Activated CD8-positive, alpha-beta memory T cell treated with anti-CD3 and anti-CD28 coated beads for 36 hours (primary cell): ENCODE measurements around the gene ACCSL. TPM values are rescaled to one million over a fixed set of nuclear protein-coding genes. Genes with fewer than 3 reads are reported as not detected.

Experiments used
- CTCF ChIA-PET: fragments of 350-600 bp; sonication (Branson Sonifier 250); formaldehyde crosslinking; loops from one replicate; lab custom pipeline; 2021; ENCODE audit warnings: antibody characterized with exemption; lab: Charles Lee
- POLR2A ChIA-PET: fragments of 350-600 bp; sonication (Branson Sonifier 250); formaldehyde crosslinking; loops from one replicate; lab custom pipeline; 2021; ENCODE audit warnings: antibody characterized with exemption; lab: Charles Lee
- total RNA-seq, 2 experiments: library from RNA; stranded (reverse); gene quantifications; one replicate each; pipeline ENCODE4 v1.2.3, GENCODE V29; 2021

The ACCSL gene
- total RNA-seq, 2 experiments from 2014 or later: not detected

DNA sequence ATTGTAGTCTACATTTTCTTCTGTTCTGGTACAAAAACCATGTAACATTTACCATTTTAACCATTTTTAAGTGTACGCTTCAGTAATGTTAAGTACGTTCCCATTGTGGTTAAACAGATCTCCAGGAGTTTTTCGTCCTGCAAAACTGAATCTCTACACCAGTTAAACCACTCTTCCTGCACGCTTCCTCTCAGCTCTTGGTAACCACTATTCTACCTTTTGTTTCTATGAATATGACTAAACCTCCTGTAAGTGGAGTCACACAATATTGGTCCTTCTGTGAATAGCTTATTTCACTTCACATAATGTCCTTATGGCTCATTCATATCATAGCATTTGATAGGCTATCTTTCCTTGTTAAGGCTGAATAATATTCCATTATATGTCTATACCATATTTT lies 40.6 kb downstream of the ACCSL start:
- ChIA-PET POLR2A (no interaction called here), CTCF (interaction anchor here (0.5 to 1.1 kb wide), 3 partner anchors 16 to 222 kb away, joined by 3 to 4 read pairs (median 3); no protein-coding TSS in a partner anchor)

DNA sequence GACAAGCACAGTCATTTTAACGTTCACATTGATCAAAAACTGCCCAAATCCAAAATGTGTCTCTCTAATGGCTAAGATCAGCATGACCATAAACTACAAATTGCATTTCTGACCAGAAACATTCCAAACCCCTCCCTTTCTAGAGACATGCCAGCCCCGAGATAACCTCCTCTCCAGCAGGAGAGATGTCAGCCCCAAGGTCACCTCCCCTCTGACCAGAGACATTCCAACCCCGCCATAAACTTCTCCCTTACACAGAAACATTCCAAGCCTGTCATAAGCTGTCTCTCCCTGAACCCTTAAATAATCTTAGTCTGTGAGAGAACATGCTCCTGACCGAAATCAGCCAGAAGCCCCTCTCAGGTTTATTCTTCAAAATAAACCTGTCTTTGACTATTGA lies 41.1 kb downstream of the ACCSL start:
- POLR2A ChIA-PET: no interaction called here

DNA sequence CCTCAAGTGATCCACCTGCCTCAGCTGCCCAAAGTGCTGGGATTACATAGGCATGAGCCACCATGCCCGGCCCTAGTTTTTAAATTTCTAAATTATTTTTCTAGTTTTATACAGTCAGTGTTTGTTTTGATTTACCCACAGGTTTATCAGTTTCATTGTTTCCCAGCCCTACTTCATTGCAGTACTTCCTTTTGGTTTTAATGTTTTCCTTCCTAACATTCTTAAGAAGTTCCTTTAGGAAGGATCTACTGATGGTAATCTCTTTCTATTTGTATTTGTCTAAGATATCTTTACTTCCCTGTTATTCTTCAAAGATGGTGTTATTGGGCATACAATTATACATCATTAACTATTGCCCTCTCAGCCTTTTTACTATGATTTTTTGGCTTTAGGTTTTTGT lies 42.8 kb downstream of the ACCSL start:
- CTCF ChIA-PET: interaction anchor here (1.3 kb wide), 1 partner anchor 201 kb away, joined by 3 read pairs; no protein-coding TSS in a partner anchor
- POLR2A ChIA-PET: no interaction called here

More for the DNA sequence above, 41.1 kb downstream of the ACCSL start:
- CTCF ChIA-PET: no interaction called here

DNA sequence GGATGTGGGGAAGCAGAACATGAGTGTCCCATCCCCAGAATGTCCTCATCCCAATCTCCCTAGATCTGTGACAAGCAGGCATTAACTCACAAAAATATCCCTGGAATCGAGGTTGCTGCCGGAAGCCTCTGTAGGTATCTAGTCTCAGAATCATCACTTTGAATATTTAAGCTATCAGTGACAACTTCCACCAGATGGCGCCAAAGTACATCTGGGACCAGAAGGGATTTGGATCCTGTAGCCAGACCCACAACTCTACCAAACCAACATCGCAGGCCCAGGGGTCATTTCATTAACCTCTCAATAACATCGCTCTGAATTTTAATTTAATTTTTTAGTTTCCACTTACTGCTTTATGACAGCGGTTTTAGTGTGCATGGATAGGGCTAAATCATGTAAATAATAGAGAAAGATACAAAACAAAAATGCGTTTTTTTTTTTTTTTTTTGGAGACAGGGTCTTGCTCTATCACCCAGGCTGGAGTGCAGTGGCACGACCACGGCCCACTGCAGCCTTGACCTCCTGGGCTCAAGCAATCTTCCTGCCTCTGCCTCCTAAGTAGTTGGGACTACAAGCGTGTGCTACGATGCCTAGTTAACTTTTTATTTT lies 46.6 kb downstream of the ACCSL start:
- POLR2A ChIA-PET: interaction anchor here (1.3 kb wide), 1 partner anchor 12 kb away, joined by 3 read pairs; no protein-coding TSS in a partner anchor
- CTCF ChIA-PET: interaction anchor here (0.6 to 3.0 kb wide), 11 partner anchors 10 to 1267 kb away, joined by 3 to 35 read pairs (median 4); partner anchors contain the start of gene ACCS

DNA sequence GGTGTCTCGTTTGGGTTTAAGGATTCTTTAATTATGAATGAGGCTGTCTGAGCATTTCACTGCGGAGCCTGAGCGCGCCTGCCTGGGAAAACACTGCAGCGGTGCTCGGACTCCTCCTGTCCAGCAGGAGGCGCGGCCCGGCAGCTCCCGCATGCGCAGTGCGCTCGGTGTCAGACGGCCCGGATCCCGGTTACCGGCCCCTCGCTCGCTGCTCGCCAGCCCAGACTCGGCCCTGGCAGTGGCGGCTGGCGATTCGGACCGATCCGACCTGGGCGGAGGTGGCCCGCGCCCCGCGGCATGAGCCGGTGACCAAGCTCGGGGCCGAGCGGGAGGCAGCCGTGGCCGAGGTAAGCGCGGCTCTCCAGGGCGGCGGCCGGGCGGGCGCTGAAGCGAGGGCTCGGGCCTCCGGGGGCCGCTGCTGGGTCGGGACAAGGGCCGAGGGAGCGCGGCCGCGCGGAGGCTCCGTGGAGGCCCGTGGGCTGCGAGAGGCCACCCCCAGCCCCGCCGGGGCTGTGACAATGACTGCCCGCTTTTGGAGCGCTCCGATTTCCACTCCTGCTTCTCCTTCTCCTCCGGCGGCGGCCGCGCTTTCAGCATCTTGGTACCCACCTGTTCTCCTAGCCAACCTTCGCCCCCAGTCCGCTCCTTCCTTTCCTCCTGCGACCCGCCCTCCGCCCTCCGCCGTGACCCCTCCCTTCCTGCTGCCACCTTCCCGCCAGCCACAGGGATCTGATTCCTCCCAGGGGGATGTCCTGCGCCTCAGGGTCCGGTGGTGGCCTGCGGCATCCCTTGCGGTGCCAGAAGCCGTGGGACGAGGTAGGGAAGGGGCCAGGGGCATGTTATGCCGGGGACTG lies 48.0 kb downstream of the ACCSL start, which contains the start of gene EXT2:
TSS of gene EXT2 (plus strand) at position 173 of the 854 bp plus-strand sequence. CDS start 12,035 bp downstream, outside the sequence.
- ChIA-PET CTCF (interaction anchor here (0.7 to 3.0 kb wide), 14 partner anchors 9 to 207 kb away, joined by 3 to 35 read pairs (median 4); no protein-coding TSS in a partner anchor), POLR2A (interaction anchor here (1.3 kb wide), 1 partner anchor 13 kb away, joined by 3 read pairs; no protein-coding TSS in a partner anchor)

DNA sequence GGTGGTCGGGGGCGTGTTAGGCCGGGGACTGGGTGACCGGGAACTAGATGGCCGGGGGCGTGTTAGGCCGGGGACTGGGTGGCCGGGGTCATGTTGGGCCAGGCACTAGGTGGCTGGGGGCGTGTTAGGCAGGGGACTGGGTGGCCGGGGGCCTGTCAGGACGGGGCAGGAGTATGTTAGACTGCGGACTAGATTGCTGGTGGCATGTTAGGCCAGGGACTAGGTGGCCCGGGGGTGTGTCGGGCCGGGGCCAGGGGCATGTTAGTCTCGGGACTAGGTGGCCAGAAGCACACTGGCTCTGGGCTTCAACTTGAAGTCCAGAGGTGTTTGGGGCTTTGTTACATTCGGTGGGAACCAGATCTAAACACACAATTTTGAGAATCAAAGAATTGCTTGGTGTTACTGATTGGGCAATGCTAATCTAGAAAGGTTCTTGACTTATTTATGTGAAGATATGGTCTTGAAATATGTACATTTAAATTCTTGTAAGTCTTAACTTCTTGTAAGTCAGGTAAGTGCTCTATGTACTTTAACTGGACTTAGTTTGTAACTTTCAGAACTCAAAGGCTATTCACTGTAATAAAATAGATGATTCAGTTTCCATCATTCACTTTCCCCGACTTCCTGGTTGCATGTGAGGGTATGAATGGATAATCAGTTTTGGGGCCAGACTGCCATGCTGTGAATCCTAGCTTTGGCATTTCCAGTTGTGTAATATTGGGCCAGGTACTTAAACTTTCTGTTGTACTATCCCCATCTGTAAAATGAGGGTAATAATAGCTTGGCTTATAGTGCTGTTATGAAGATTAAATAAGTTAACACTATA lies 48.8 kb downstream of the ACCSL start:
- CTCF ChIA-PET: no interaction called here
- POLR2A ChIA-PET: no interaction called here

DNA sequence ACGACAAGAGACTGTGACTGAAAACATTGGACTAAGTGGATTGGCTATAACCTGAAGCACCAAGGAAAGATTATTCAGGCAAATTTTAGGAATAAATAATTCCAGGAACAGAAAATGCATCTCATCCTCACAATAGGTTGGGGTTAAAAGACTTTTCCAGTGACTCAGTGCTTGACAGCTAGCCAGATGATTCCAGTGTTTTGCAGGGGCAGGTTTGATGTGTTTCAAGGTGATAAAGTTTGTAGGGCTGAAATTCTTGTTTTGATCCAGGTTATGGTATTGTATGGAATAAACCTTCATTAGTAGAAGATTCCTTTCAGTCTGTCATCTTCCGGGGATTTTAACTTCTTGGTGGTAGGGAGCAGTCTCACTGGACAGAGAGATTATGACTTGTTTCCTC lies 50.0 kb downstream of the ACCSL start:
- ChIA-PET POLR2A (no interaction called here), CTCF (no interaction called here)

DNA sequence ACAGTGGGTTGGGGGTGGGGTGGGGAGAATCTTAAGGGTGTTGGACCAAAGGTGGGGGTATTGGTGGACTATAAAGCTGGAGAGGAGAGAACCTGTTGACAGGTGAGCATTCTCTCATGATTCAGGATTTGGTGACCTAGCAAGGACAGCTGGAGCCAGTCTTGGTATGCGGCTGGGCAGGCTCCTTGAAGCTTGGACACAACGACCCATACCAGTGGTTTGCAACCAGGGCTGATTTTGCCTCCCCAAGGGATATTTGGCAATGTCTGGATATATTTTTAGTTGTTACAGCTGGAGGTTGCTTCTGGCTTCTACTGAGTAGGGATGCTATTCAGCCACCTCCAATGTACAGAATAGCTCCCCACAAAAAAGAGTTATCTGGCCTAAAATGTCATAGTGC lies 53.3 kb downstream of the ACCSL start:
- ChIA-PET POLR2A (interaction anchor here (0.5 kb wide), 1 partner anchor 36 kb away, joined by 7 read pairs; no protein-coding TSS in a partner anchor), CTCF (interaction anchor here (0.6 to 1.1 kb wide), 2 partner anchors 35 to 86 kb away, joined by 3 to 4 read pairs; partner anchors contain the start of gene ACCS)

DNA sequence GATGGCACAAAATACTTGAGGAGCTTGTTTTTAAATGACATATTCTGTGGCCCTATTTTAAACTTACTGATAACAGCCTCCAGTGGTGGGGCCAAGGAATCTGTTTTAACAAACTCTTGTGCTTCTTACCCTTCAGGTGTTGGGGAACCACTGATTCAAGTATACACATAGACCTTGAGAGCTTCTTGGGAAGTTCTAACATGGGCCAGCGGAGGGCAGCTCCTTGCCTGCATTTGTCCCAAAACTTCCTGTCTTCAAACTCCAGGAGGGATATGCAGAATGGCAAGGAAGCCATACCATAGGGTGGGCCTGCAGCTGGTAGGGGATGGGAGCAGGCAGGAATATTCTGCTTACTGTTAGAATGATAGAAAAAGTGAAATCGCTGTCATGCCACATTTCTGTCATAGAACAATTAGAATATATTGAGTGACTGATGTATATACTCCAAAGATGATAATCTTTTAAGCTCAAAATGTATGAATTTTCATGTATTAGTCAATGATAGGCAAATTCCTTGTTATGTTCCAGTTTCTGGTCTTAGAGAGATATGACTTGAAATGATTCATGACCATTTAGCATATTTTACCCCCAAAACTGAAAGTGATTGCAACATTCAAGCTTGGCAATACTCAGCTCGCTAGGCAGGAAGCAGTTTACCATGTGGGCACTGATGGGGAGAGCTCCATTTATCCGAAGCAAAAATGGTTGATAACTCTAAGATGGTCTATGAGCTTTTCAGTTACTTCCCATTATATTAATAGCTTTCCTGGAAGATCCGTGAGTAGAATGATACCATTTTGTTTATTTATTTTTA lies 56.9 kb downstream of the ACCSL start:
- POLR2A ChIA-PET: interaction anchor here (1.3 kb wide), 1 partner anchor 88 kb away, joined by 4 read pairs; no protein-coding TSS in a partner anchor
- CTCF ChIA-PET: interaction anchor here (1.4 to 3.9 kb wide), 2 partner anchors 10 to 17 kb away, joined by 3 to 35 read pairs; partner anchors contain the start of gene EXT2

DNA sequence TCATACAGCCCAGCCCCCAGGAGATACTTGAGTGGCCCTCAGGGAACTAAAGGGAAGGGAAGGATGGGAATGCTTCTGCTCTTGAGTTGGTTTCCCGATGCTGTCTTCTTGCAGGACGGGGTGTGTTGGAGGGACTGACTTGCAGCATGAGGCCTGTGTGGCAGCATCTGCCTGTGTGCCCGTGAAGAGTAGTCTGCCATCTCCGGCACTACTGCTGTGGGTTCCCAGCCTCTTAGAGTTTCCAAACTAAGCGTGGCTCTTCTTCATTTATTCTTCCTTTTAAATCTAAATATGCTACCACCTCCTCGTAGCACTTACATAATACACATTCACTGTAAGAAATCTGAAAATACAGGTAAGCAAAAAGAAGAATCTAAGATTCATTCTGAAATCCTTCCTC lies 60.5 kb downstream of the ACCSL start:
- CTCF ChIA-PET: interaction anchor here (1.3 kb wide), 1 partner anchor 13 kb away, joined by 3 read pairs; the partner anchor contains the start of gene EXT2
- POLR2A ChIA-PET: no interaction called here

Other genes starting within 250 kb of the ACCSL start
- 10 to 100 TPM; 48.1 to 49.7 TPM for gene ALKBH3, start 167.2 kb upstream of the ACCSL start, total RNA-seq
- under 1 TPM; 0.42 to 0.46 TPM for gene C11orf96, start 105.3 kb upstream of the ACCSL start, total RNA-seq
- gene ACCS, start 18.3 kb downstream of the ACCSL start, total RNA-seq: 1 to 10 TPM; 2.1 to 2.8 TPM
- gene EXT2, start 47.7 kb downstream of the ACCSL start, total RNA-seq: 10 to 100 TPM; 32.4 to 35.2 TPM